GM21528 (cell line): ENCODE data around the gene TUBA8.
"Not testable (repeated sequence)": the region's sequence is repeated elsewhere in the genome, so short reads cannot be mapped to it uniquely, and the experiment has no call there.

Experiments used
- ATAC-seq: cut with Tn5 transposase; IDR thresholded peaks from one replicate; pipeline ENCODE4 v1.9.1; 2021; ENCODE audit warnings: mild to moderate bottlenecking, moderate library complexity; ENCODE audit not compliant: unreplicated experiment, low FRiP score

Gene TUBA8

GRCh38 chr22:18121954-18122554, 11.4 kb downstream of the TUBA8 start:
- no peak for ATAC-seq

DNA sequence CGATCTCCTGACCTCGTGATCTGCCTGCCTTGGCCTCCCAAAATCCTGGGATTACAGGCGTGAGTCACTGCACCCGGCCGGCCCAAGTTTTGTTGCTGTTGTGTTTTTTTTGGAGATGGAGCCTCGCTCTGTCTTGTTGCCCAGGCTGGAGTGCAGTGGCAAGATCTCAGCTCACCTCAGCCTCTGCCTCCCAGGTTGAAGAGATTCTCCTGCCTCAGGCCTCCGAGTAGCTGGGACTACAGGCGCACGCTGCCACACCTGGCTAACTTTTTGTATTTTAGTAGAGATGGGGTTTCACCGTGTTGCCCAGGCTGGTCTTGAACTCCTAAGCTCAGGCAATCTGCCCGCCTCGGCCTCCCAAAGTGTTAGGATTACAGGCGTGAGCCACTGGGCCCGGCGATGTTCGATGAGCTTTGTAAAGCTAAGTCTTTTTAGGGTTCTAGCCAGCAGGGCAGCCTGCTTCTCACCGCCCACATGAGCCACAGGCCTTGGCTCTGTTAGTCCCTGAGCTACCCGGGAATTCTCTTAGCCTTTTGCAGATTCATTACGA, 12.9 kb downstream of the TUBA8 start:
- ATAC-seq: not testable (repeated sequence)

GRCh38 chr22:18126606-18127005, 16.0 kb downstream of the TUBA8 start:
- ATAC-seq: no peak

GRCh38 chr22:18130018-18130417, 19.4 kb downstream of the TUBA8 start:
- no peak for ATAC-seq

GRCh38 chr22:18130699-18131429, 20.3 kb downstream of the TUBA8 start:
- ATAC-seq: no peak

GRCh38 chr22:18133452-18133851, 22.8 kb downstream of the TUBA8 start:
- ATAC-seq: no peak

DNA sequence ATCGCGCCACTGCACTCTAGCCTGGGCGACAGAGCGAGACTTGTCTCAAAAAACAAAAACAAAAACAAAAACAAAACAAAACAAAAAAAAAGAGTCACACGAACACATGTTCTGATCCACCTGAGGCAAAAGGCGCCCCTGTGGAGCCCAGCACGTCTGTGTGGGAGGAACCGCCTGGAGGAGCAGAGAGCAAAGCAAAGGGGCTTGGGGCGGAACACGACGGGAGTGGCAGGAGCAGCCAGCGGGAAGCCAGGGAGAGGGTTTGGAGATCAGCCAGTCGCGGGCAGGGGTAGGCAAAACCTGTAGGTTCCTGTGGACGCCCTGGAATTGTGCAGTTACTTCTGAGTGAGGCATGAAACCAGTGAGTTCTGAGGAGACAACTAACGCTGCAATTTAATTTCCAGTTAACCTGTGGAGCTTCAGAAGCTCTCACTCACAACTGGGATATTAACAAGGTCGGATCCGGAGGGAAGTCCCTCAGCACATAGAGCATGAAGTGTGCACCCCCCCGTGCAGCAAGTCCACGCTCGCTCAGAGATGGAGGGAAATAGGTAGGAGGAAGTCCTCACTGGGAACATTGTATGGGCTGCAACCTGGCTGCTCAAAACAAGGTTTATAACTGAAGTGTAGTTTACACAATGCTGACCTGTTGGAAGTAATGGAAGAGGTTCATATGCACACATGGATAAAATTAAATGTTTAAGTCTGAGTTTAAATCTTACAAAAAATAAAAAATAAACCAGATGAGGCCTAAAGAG, 26.1 kb downstream of the TUBA8 start:
- no peak for ATAC-seq

DNA sequence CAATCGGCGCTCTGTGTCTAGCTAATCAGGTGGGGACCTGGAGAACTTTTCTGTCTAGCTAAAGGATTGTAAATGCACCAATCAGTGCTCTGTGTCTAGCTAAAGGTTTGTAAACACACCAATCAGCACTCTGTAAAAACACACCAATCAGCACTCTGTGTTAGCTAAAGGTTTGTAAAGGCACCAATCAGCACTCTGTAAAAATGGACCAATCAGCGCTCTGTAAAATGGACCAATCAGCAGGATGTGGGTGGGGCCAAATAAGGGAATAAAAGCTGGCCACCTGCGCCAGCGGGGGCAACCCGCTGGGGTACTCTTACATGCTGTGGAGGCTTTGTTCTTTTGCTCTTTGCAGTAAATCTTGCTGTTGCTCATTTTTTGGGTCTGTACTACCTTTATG, 30.4 kb downstream of the TUBA8 start:
- not testable (repeated sequence) for ATAC-seq

DNA sequence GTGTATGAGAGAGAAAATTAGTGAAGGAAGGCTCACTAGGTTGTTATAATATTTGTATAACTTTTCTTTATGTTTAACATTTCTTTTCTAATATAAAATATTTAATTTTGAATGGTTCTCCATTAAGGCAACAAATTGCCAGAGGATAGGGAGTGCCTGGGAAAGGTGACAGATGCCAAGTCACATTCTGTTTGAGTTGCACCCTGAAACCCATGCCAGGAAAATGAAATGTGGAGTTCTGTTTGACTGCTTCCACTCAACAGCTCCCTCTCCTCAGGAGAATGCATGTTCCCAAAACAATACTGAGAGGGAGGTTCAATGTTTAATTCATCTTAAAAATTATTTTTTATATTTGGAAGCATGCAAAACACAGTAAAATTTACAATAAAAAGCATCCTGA, 33.5 kb downstream of the TUBA8 start:
- ATAC-seq: no peak

GRCh38 chr22:18145676-18146388, 35.2 kb downstream of the TUBA8 start:
- ATAC-seq: no peak

GRCh38 chr22:18146389-18146753, 35.8 kb downstream of the TUBA8 start:
- no peak for ATAC-seq

DNA sequence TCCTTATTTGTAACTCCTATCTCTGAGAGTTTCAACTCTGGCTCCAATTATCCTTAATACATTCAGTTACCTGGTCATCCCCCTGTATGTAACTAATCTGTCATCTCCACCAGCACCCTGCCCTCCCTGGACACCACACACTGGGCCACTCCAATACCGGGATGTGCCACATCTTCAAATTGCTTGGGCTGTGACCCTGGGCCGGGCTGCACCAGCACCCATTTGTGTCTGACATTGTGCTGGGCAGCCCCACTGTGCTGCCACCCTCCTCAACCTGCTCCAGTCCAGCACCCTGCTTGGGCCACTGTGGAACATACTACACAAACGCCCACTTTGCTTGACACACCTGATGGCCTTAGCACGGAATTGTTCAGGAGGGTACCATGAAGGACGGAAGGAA, 37.2 kb downstream of the TUBA8 start:
- ATAC-seq: no peak

DNA sequence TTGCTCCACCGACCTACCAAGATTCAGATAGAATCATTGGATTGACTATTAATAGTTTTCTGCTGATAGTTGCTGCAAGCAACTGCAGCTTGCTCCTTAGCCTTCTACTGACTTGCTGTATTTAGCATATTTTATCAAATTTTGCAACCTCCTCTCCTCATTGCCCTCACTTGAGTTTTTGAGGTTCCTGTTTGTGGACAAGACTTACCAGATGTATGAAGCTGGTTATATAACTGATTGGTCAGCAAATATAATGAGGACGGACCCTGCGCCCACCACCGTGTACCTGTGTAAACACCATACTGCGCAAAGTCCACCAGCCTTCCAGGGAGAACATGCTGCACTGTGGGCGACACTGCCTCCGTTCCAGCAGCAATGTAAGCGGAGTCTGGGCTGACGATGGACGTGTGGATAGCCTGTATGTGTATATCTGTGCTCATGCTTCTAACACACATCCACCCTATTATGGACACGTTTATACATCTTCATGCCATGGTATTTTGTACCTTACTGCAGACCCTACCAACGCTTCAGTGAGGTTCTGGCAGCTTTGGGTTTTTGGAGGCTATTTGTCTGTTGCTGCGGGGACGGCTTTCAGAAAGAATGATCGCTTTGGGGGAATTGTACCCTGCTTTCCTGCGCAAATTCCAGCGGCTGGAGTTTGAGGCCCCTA, 37.8 kb downstream of the TUBA8 start:
- ATAC-seq: no peak

DNA sequence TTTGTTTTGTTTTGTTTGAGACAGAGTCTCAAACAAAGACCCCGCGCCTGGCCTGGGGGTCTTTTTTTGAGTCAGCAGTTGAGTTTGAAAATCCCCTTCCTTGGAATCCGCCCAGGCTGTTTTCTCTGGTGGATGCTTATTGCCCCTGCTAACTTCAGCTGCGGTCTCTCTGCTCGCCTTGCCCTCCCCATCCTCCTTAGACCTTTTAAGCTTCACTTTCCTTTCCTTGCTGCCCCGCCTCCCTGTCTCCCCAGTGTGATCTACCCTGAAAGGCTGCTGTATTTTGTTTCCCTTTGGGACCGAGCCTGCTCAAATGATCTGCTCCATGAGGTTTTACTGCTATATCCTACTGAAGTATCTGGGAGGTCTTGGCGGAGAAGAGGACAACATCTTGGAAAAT, 41.9 kb downstream of the TUBA8 start:
- ATAC-seq: no peak

DNA sequence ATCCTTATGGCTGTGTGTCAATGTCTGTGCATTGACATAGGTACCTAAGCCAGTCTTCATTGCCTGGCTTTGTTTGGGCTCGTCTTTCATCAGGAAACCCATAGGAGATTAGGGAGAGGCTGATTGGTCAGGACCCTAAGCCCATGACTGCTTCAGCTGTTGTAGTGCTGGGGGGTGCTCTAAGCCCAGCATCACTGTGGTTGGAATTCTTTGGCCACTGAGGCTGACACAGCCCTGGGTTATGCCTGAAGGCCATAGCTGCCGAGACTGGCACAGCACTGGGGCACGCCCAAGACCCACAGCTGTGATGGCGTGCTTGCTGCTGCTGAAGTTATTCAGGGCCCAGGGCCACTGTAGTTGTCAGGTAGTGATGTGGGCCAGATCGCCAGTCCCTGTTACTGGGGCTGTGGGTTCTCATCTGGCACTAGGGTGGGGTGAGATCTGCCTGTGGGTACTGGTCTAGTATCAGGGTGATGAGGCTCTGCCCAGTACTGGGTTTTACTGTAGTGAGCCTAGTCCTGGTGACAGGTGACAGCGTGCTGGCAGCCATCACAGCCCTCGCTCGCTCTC, 44.3 kb downstream of the TUBA8 start:
- no peak for ATAC-seq

DNA sequence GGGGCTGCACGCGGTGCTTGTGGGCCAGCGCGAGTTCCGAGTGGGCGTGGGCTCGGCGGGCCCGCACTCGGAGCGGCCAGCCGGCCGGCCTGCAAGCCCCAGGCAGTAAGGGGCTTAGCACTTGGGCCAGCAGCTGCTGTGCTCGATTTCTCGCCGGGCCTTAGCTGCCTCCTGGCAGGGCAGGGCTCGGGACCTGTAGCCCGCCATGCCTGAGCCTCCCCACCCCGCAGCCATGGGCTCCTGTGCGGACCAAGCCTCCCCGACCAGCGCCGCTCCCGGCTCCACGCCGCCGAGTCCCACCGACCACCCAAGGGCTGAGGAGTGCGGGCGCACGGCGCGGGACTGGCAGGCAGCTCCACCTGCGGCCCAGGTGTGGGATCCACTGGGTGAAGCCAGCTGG, 44.9 kb downstream of the TUBA8 start:
- ATAC-seq: not testable (repeated sequence)

GRCh38 chr22:18156878-18157713, 46.5 kb downstream of the TUBA8 start:
- ATAC-seq: no peak

DNA sequence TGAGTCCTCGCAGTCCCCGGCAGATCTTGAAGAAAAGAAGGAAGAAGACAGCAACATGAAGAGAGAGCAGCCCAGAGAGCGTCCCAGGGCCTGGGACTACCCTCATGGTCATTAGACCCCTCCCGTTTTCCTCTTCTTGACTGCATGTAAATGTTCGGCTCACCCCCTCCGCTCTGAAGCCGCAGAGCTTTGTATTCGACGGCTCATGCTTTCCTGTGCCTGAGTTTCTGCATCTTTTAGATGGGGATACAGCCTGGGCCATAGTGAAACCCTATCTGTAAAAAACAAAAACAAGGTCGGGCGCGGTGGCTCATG, 47.1 kb downstream of the TUBA8 start:
- no peak for ATAC-seq

DNA sequence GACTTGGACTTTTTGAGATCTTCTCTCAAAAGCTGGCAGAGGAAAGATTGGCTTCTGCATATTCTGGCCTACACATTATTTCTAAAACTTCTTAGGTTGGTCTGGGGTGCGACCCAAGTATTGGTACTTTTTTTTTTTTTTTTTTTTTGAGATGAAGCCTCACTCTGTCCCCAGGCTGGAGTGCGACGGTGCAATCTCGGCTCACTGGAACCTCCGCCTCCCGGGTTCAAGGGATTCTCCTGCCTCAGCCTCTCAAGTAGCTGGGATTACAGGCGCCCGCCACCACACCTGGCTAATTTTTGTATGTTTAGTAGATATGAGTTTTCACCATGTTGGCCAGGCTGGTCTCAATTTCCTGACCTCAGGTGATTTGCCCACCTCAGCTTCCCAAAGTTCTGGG, 50.0 kb downstream of the TUBA8 start:
- ATAC-seq: not testable (repeated sequence)
